CD4-positive, alpha-beta T cell treated with Interferon alpha-2 for 1 hour (primary cell): ENCODE measurements around the gene TRIP13.
"Not testable (repeated sequence)": the region's sequence is repeated elsewhere in the genome, so short reads cannot be mapped to it uniquely, and the experiment has no call there.

Source experiments
- DNase-seq, 2 donors: peaks; one replicate each; pipeline ENCODE4 v3.0.0-alpha.2; 2020 to 2022

The TRIP13 gene

DNA sequence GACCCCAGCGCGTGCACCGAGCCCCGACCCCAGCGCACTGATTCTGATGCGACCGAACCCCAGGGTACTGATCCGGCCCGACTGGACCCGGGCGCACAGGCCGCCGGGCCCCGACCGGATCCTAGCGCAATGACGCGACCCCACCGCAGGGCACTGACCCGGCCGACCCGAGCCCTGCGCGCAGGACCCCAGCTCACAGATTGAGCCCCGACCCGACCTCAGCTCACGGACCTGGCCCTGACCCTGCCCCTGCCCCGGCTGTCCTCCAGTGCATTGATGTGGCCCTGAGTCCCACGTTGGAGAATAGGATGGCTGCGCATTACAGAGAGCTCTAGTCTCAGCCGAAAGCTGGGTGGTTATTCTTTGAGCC is 438 bp downstream of the TRIP13 start:
- no peak for DNase-seq

- DNase-seq, result no peak
Measured at GRCh38 chr5:893711-894110, 1.0 kb downstream of the TRIP13 start.

- no peak for DNase-seq
Measured at GRCh38 chr5:900781-901180, 8.1 kb downstream of the TRIP13 start.

DNA sequence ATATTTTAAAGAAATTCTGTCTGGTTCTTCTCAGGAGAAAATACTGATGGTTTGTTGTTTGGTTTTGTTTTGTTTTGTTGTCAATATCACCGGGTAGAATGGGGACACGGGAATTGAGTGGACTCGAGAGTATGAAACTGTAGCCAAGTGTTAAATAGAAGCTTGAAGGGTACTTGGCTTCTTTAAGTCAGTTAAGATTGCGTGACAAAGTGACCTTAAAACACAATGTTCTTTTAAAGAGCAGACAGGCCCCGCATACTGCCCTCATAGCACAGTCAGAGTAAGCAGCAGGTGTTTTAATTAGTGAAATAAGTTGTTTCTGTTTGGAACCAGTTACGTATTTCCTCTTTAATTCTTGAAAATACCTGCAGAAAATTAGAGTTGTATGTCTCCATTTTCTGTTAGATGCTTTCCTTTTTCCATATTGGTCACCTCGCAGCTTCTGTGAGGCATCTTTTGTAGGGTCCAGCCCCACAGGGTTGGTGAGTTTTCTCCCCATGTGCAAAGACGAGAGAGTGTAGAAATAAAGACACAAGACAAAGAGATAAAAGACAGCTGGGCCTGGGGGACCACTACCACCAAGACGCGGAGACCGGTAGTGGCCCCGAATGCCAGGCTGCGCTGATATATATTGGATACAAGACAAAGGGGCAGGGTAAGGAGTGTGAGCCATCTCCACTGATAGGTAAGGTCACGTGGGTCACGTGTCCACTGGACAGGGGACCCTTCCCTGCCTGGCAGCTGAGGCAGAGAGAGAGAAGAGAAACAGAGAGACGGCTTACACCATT is 9.6 kb downstream of the TRIP13 start:
- DNase-seq, result no peak

DNA sequence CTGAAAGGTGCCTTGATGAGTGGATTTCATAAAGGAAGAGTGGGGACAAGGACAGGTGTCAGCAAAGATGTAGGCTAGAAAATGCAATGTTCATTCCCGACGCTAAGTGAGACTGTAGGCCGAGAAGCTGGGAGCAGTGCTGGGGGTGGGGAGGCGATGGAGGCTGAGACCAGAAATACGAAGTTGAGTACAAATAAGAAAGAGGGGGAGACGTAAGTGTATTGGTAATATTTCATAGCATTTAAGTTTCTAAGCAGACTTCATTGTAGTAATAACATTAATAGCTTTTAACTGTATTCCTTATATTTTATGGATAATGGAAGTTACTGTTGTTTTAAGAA is 11.0 kb downstream of the TRIP13 start:
- no peak for DNase-seq

DNA sequence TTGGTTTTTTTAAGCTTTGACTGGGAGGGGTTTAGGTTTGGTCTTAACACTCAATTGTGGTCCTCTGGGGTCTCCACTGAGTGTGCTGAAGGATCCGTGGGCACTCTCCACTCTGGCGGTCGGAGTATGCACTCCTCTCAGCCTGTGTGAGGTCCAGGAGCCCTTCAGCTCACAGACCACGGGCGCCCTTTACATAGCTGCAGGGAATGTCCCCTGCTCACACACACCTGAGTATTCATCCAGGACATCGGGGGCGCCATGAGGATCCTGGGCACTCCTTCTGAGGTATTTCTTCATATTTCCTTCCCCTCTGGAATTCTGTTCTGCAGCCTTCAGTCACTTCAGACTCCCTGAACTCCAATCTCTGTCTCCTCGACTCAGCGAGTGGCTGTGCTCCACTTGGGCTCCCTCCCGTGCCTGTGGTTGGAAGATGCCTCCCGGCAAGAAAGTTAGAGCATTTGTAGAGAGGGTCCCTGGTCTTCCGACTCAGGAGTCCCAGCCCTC is 12.5 kb downstream of the TRIP13 start:
- DNase-seq, result no peak

DNA sequence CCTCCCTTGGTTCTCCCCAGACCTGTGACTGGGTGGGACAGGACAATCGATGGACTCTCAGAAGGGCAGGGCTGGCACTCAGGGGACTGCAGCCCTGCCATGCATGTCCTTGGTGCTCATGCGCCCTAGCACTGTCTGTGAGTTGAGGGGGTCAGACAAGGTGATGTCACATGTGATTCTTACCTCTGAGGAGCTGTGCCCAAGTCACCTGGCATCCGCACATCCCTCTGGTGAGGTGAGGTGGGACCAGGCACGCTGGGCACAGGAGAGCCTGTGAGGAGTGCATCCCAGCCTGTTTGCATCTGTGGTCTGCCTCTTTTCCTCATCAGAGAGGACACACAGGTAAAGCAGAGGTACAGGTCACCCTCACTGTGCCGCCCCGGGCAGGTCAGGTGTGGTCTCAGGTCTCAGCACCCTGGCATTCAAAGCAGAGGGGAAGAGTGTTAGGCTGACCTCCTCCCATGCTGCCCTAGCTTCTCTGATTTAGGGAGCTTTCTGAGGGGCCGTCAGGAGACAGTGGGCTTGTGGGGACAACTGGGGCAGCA is 14.8 kb downstream of the TRIP13 start:
- DNase-seq, result no peak

- DNase-seq, result no peak
Measured at GRCh38 chr5:908172-908571, 15.5 kb downstream of the TRIP13 start.

DNA sequence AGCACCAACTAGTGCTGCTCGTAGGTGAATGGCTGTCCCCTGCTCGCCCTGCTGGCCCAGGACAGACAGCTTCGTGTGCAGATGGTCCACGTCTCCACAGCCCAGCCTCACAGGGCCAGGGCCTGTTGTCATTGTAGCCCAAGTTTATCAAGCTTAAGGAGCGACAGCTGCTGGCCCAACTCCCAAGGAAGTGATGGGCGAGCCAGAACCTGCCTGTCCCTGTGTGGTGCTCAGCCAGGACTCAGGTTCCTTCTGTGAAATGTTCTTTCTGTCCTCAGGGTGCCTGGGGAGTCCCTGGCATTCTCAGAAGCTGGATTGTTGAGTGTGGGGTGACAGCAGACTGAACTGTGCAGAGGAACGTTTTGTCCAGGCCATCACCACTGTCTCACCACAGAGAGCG is 16.4 kb downstream of the TRIP13 start:
- DNase-seq, result no peak

DNA sequence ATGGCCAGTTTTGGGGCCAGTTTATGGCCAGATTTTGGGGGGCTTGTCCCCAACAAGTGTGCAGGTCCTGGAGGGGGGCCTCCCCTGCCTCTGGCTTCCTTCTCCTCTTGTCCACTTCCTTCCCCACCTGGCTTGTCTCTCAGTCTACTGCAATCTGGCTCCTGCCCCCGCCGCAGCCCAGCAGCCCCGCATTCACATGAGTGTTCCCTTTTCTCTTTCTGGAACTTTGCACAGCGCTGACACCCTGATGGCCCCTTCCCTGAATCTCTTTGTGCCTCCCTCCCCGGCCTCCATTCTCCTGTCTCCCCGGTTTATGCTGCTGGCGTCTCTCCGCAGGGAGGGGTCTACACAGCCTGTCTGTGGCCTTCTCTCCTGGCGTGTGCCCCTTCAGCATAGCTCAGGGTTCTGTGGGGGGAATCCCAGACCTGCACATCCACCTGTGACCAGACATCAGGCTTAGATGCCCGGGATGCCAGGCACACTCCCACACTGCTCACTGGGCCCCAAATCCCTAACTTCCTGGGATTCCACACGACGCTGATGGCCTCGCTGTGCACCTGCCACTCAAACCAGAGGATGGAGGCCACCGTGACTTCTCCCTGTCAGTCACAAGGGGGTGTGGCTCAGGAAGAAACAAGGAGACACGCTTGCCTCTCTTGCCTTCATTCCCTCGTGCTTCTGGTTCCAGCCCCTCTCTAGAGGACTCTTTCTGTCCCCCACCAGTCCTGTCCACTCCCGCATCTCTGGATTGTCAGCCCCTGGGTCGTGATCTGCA is 17.5 kb downstream of the TRIP13 start:
- no peak for DNase-seq

GRCh38 chr5:910769-911160 is 18.1 kb downstream of the TRIP13 start:
- no peak for DNase-seq

DNA sequence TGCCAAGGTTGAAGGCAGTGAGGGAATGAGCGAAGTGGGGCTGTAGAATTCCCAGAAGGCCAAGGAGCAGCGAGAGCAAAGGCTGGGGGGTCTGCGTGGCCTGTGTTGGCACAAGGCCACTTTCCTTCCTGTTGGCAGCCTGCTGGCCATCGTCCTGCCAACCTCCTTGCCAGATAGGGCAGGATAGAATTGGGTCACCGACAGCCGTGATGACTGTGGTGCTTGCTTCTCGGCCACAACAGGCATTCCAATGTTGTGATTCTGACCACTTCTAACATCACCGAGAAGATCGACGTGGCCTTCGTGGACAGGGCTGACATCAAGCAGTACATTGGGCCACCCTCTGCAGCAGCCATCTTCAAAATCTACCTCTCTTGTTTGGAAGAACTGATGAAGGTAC is 18.9 kb downstream of the TRIP13 start:
- no peak for DNase-seq

GRCh38 chr5:912280-913091 is 19.8 kb downstream of the TRIP13 start:
- peak; percentile 54 to 80 for DNase-seq

DNA sequence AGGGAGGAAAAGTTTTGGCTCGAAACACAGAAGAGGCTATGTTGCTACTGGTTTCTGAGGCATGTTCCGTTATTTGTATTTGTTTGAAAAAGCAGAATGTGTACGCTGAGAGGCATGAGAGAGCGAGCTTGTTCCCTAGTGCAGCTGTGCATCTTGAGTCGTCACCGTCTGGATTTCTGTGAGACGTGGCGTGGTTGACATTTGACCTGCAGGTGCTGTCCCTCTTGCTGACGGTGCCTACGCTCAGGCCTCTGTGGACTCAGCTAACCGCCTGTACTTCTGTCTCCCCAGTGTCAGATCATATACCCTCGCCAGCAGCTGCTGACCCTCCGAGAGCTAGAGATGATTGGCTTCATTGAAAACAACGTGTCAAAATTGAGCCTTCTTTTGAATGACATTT is 21.5 kb downstream of the TRIP13 start:
- DNase-seq, result no peak

DNA sequence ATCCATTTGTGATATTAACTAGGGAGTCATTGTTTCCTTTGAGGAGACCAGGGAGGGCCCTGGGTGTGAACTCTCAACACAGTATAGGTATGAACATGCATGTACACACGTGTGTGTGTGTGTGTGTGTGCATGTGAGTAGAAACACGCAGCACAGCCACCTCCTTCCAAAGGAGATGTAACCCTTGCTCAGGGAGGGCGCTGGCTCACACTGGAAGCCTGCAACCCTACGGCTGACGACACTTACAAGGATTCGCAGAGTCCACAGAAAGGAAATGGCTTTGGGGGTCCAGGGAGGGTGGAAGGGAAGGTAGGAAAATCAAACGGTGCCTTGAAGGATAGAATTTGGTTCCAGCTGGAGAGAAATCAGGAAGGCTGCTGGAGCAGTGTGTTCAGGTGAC is 21.9 kb downstream of the TRIP13 start:
- DNase-seq, result no peak

DNA sequence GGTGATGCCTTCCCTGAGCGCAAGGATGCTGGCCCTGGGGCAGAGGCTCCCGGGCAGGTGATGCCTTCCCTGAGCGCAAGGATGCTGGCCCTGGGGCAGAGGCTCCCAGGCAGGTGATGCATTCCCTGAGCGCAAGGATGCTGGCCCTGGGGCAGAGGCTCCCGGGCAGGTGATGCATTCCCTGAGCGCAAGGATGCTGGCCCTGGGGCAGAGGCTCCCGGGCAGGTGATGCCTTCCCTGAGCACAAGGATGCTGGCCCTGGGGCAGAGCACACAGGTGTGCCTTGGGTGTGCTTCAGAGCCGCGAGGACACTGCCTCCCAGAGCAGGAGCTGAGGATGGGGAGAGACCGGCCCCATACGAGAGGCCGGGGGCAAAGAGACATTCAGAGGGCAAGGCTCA is 22.7 kb downstream of the TRIP13 start:
- DNase-seq, result not testable (repeated sequence)

- DNase-seq, result no peak
Measured at GRCh38 chr5:915946-916345, 23.3 kb downstream of the TRIP13 start.

GRCh38 chr5:916441-917293 is 24.0 kb downstream of the TRIP13 start:
- no peak for DNase-seq

DNA sequence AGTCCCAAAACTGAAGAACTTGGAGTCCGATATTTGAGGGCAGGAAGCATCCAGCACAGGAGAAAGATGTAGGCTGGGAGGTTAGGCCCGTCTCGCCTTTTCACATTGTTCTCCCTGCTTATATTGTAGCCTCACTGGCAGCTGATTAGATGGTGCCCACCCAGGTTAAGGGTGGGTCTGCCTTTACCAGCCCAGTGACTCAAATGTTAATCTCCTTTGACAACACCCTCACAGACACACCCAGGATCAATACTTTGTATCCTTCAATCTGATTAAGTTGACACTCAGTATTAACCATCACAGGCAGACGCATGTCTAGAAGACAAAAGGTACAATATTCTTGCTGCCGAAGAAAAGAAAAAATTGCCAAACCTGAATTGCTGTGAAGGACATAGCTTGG is 26.0 kb downstream of the TRIP13 start:
- not testable (repeated sequence) for DNase-seq

GRCh38 chr5:919356-920000 is 26.8 kb downstream of the TRIP13 start:
- no peak for DNase-seq

GRCh38 chr5:920321-920720 is 27.6 kb downstream of the TRIP13 start:
- no peak for DNase-seq
